ENCODE data around the gene MRPL24. TPM values are rescaled to one million over a fixed set of nuclear protein-coding genes. Genes with fewer than 3 reads are reported as not detected.
A peak's percentile ranks its signal among the peaks of the same experiment; 100 is the strongest.

The MRPL24 gene
- total and polyA plus RNA-seq, 9 of the 15 experiments (the other 6 are each of a cell fraction or from before 2014, with no cell fraction given), result 74.3 to 267 (median 113) TPM

- TF ChIP-seq ZNF592 (IDR thresholded peaks at IDR 0.05), result 0 out of 2 replicates have a peak, but pooled peaks have one; percentile 16
- no peak for TF ChIP-seq BRCA1 (IDR thresholded peaks at IDR 0.05)
- no peak for TF ChIP-seq BRCA1 (CRISPR knock-in tag; IDR thresholded peaks at IDR 0.05)
- TF ChIP-seq ZBTB43 (CRISPR knock-in tag; IDR thresholded peaks at IDR 0.05), result no peak
- no peak for TF ChIP-seq THRB (CRISPR knock-in tag; conservative IDR thresholded peaks at IDR 0.05)
- TF ChIP-seq, protein P1, sequence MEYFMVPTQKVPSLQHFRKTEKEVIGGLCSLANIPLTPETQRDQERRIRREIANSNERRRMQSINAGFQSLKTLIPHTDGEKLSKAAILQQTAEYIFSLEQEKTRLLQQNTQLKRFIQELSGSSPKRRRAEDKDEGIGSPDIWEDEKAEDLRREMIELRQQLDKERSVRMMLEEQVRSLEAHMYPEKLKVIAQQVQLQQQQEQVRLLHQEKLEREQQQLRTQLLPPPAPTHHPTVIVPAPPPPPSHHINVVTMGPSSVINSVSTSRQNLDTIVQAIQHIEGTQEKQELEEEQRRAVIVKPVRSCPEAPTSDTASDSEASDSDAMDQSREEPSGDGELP (CRISPR knock-in tag; IDR thresholded peaks at IDR 0.05; ENCODE audit: borderline replicate concordance), result peak; percentile 73; the same call in 1 of the 2 replicates
- no peak for TF ChIP-seq NCOA2 (IDR thresholded peaks at IDR 0.05; ENCODE audit: partially characterized antibody in 2 of 2)
- TF ChIP-seq THAP7 (CRISPR knock-in tag; IDR thresholded peaks at IDR 0.05), result no peak
- TF ChIP-seq ZNF197 (CRISPR knock-in tag; IDR thresholded peaks at IDR 0.05; ENCODE audit: low read depth), result 0 out of 2 replicates have a peak, but pooled peaks have one; percentile 15
- TF ChIP-seq E2F8 (IDR thresholded peaks at IDR 0.05; ENCODE audit: low read depth, partially characterized antibody), result no peak
- no peak for TF ChIP-seq HNRNPLL (IDR thresholded peaks at IDR 0.05; ENCODE audit: low read depth, low read length, poor library complexity, severe bottlenecking)
Observed at GRCh38 chr1:156751757-156752481, 11.0 kb upstream of the MRPL24 start (continued).
